Measurements from ENCODE around the gene KLHL40. TPM values are rescaled to one million over a fixed set of nuclear protein-coding genes. Genes with fewer than 3 reads are reported as not detected.

KLHL40 gene
- total RNA-seq, 3 donors from 2014 or later (not counting 1 experiment from before 2014, with no cell fraction given), result not detected

GRCh38 chr3:42653303-42653559 is 32.1 kb upstream of the KLHL40 start:
- no peaks in the 10 kb centered on the region for H3K9me3 ChIP-seq (ENCODE audit: control insufficient read depth, insufficient read depth, low read length)
- H3K27ac Mint-ChIP-seq, result peak overlapping the region in 1 of 2 donors; percentile 82
- intact Hi-C loops (cut with micrococcal nuclease), result no loop called here
- H3K4me1 ChIP-seq (ENCODE audit: control insufficient read depth, insufficient read depth, low read length), result peaks cover 33% of the 10 kb centered on the region
- H3K9me3 Mint-ChIP-seq, result no peaks in the 10 kb centered on the region
- TF ChIP-seq, protein P1, sequence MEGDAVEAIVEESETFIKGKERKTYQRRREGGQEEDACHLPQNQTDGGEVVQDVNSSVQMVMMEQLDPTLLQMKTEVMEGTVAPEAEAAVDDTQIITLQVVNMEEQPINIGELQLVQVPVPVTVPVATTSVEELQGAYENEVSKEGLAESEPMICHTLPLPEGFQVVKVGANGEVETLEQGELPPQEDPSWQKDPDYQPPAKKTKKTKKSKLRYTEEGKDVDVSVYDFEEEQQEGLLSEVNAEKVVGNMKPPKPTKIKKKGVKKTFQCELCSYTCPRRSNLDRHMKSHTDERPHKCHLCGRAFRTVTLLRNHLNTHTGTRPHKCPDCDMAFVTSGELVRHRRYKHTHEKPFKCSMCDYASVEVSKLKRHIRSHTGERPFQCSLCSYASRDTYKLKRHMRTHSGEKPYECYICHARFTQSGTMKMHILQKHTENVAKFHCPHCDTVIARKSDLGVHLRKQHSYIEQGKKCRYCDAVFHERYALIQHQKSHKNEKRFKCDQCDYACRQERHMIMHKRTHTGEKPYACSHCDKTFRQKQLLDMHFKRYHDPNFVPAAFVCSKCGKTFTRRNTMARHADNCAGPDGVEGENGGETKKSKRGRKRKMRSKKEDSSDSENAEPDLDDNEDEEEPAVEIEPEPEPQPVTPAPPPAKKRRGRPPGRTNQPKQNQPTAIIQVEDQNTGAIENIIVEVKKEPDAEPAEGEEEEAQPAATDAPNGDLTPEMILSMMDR (IDR thresholded peaks at IDR 0.05), result no peak
- H3K4me3 Mint-ChIP-seq, result peak overlapping the region; percentile 88
- no peak overlapping the region for H3K27ac ChIP-seq (ENCODE audit: low read length)
- H3K27me3 Mint-ChIP-seq (ENCODE audit: low read depth in 2 of 2), result no peaks in the 10 kb centered on the region
- 87% methylated on average over 3 of the region's 3 CpGs for WGBS (ENCODE audit: insufficient coverage)
- H3K4me3 ChIP-seq (ENCODE audit: low read length), result no peak overlapping the region
- peaks cover 0 to 47% of the 10 kb centered on the region in 2 donors for H3K4me1 Mint-ChIP-seq
- no peaks in the 10 kb centered on the region for H3K36me3 Mint-ChIP-seq
- DNase-seq (no peak), ATAC-seq (no peak)
- peaks cover 2% of the 10 kb centered on the region for H3K36me3 ChIP-seq (ENCODE audit: control insufficient read depth, insufficient read depth, low read length)
- no peaks in the 10 kb centered on the region for H3K27me3 ChIP-seq (ENCODE audit: control insufficient read depth, insufficient read depth, low read length)

DNA sequence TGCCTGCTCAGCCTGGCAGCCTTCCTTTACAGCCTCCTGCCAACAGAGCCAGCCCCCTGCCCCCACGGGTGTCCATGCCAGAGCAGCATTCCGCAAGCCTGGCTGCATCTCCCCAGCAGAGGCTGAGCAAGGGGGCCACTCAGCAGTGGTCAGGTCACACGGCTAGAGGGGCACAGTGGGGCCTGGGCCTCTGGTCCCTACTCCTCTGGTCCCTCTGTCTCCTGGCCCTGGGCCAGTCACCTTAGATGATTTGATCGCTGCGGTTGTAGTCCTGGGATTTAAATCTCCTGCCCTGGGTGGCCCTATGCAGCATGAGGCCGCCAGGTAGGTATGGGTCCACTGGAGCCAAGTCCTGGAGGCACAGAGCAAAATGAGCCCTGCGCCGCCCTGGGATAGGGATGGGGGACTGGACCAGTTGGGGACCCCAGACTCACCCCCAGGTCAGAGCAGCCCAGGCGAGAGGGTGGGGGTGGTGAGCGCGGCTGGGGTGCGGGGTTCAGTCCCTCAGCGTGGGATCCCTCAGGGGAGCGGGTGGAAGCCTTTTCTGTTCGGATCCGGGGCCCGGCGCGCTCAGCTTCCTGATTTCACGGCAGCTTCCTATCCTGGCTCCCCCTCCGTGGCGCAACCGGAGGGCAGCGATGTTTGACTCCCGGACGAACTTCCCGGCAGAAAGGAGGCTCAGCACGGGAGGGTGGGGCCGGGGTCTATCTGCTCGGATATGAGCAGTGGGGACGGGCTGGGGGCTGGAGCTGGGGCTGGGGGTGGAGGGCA is 31.6 kb upstream of the KLHL40 start, which contains the start of gene ZBTB47:
Gene ZBTB47, plus strand, starts transcription at position 138 of the 771 bp plus-strand sequence. CDS start 4,659 bp downstream, outside the sequence.
- no peaks in the 10 kb centered on the region for H3K27me3 ChIP-seq (ENCODE audit: control insufficient read depth, insufficient read depth, low read length)
- peak within 1 kb of the TSS; percentile 53 for H3K4me3 ChIP-seq (ENCODE audit: low read length)
- Mint-ChIP-seq H3K27ac (peak within 1 kb of the TSS in 1 of 2 donors; percentile 82), H3K4me3 (peak within 1 kb of the TSS; percentile 88), H3K27me3 (ENCODE audit: low read depth in 2 of 2) (no peaks in the 10 kb centered on the region), H3K4me1 (peaks cover 0 to 47% of the 10 kb centered on the region in 2 donors), H3K36me3 (no peaks in the 10 kb centered on the region), H3K9me3 (no peaks in the 10 kb centered on the region)
- H3K4me1 ChIP-seq (ENCODE audit: control insufficient read depth, insufficient read depth, low read length), result peaks cover 33% of the 10 kb centered on the region
- peak; percentile 2 to 11 (median 6) for ATAC-seq
- intact Hi-C loops (cut with micrococcal nuclease), result no loop called here
- H3K36me3 ChIP-seq (ENCODE audit: control insufficient read depth, insufficient read depth, low read length), result peaks cover 2% of the 10 kb centered on the region
- TF ChIP-seq, protein P1 (IDR thresholded peaks at IDR 0.05), result no peak
- H3K27ac ChIP-seq (ENCODE audit: low read length), result no peak within 1 kb of the TSS
- 18% methylated on average over 31 of the region's 31 CpGs for WGBS (ENCODE audit: insufficient coverage)
- DNase-seq, result peak in 1 of 2 donors; percentile 30
- H3K9me3 ChIP-seq (ENCODE audit: control insufficient read depth, insufficient read depth, low read length), result no peaks in the 10 kb centered on the region

DNA sequence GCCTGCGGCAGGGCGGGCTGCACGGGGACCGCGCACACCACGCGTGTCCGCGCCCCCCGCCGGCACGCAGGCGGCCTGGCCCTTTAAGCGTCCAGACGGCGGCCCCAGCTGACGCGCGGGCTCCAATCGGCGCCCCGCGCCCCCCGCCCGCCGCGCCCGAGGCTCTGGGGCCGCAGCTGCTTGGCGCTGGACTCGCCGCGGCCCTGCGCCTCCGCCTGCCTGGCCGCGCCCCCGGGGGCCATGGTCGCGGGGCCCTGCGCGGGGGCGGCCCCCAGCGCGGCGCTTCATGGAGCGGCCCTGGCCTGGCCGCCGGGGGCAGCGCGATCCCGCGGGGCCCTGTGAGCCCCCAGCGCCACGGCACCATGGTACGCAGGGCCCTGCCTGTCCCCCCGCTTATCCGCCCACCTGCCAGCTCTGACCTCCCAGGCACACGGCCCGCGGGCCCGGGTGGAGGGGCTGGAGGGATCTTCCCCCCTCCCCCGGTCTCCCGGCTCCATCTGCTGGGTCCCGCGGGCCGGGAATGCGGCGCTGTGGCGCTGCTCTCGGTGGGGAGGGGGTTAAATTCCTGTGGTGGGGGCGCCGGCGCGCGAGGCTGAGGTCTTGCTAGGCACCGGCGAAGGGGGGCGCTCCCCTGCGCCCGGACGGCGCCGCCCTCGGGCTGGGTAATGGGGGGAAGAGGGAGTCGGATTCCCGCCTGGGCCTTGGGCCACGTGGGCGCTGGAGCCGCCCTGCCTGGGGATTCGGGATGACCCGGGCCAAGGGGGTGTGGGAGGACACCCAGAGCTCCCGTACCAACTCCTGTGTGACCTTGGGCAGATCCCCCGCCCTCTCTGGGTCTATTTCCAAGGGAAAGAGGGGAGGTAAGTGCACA is 30.8 kb upstream of the KLHL40 start:
- peak overlapping the region; percentile 64 for H3K4me3 Mint-ChIP-seq
- ATAC-seq (peak; percentile 60 to 78 (median 76)), DNase-seq (peak in 1 of 2 donors; percentile 42)
- intact Hi-C loops (cut with micrococcal nuclease), result no loop called here
- no peaks in the 10 kb centered on the region for H3K27me3 Mint-ChIP-seq (ENCODE audit: low read depth in 2 of 2)
- WGBS (ENCODE audit: insufficient coverage), result 2% methylated on average over 93 of the region's 94 CpGs
- Histone ChIP-seq H3K9me3 (ENCODE audit: control insufficient read depth, insufficient read depth, low read length) (no peaks in the 10 kb centered on the region), H3K27ac (ENCODE audit: low read length) (no peak overlapping the region), H3K4me3 (ENCODE audit: low read length) (peak overlapping the region; percentile 26), H3K4me1 (ENCODE audit: control insufficient read depth, insufficient read depth, low read length) (peaks cover 33% of the 10 kb centered on the region), H3K36me3 (ENCODE audit: control insufficient read depth, insufficient read depth, low read length) (no peaks in the 10 kb centered on the region), H3K27me3 (ENCODE audit: control insufficient read depth, insufficient read depth, low read length) (no peaks in the 10 kb centered on the region)
- no peaks in the 10 kb centered on the region for H3K9me3 Mint-ChIP-seq
- peak overlapping the region in 1 of 2 donors; percentile 20 for H3K27ac Mint-ChIP-seq
- TF ChIP-seq, protein P1 (IDR thresholded peaks at IDR 0.05), result no peak
- H3K4me1 Mint-ChIP-seq, result peaks cover 0 to 47% of the 10 kb centered on the region in 2 donors
- no peaks in the 10 kb centered on the region for H3K36me3 Mint-ChIP-seq
